Ishikawa (cell line): ENCODE data around the gene SNX17.

Source experiments
- CEBPB ChIP-seq: IDR thresholded peaks from 2 replicates; pipeline ENCODE4 v1.6.1; 2012
- CREB1 ChIP-seq: IDR thresholded peaks from 2 replicates; pipeline ENCODE4 v1.6.1; 2012; ENCODE audit warnings: low read depth
- EGR1 ChIP-seq: IDR thresholded peaks from 2 replicates; pipeline ENCODE4 v1.6.1; 2012
- EP300 ChIP-seq: IDR thresholded peaks from 2 replicates; pipeline ENCODE4 v1.6.1; 2012; ENCODE audit warnings: borderline replicate concordance
- FOXM1 ChIP-seq: IDR thresholded peaks from 2 replicates; pipeline ENCODE4 v1.6.1; 2012; ENCODE audit warnings: low read depth, borderline replicate concordance
- NFIC ChIP-seq: IDR thresholded peaks from 2 replicates; pipeline ENCODE4 v1.6.1; 2012
- RAD21 ChIP-seq: IDR thresholded peaks from 2 replicates; pipeline ENCODE4 v1.6.1; 2012; ENCODE audit warnings: low read depth
- REST ChIP-seq: IDR thresholded peaks from 2 replicates; pipeline ENCODE4 v1.6.1; 2012; ENCODE audit warnings: low read depth, mild to moderate bottlenecking
- TAF1 ChIP-seq: IDR thresholded peaks from 2 replicates; pipeline ENCODE4 v1.6.1; 2012; ENCODE audit warnings: low read depth, mild to moderate bottlenecking
- TCF12 ChIP-seq: IDR thresholded peaks from 2 replicates; pipeline ENCODE4 v1.6.1; 2012; ENCODE audit warnings: low read depth
- TEAD4 ChIP-seq: IDR thresholded peaks from 2 replicates; pipeline ENCODE4 v1.6.1; 2012
- YY1 ChIP-seq: IDR thresholded peaks from 2 replicates; pipeline ENCODE4 v1.6.1; 2012; ENCODE audit warnings: low read depth
- ZBTB7A ChIP-seq: IDR thresholded peaks from 2 replicates; pipeline ENCODE4 v1.6.1; 2012; ENCODE audit warnings: low read depth
- TF ChIP-seq, protein P1 (sequence below): IDR thresholded peaks from 2 replicates; pipeline ENCODE4 v1.6.1; 2012
- TF ChIP-seq, protein P2 (sequence below): IDR thresholded peaks from 2 replicates; pipeline ENCODE4 v1.6.1; 2012

The SNX17 gene

GRCh38 chr2:27356056-27356381 lies 14.4 kb upstream of the SNX17 start:
- TF ChIP-seq TAF1 = no peak
- TF ChIP-seq, protein P1, sequence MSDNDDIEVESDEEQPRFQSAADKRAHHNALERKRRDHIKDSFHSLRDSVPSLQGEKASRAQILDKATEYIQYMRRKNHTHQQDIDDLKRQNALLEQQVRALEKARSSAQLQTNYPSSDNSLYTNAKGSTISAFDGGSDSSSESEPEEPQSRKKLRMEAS = 0 out of 2 replicates have a peak, but pooled peaks have one; percentile 3
- no peak for TF ChIP-seq EGR1

DNA sequence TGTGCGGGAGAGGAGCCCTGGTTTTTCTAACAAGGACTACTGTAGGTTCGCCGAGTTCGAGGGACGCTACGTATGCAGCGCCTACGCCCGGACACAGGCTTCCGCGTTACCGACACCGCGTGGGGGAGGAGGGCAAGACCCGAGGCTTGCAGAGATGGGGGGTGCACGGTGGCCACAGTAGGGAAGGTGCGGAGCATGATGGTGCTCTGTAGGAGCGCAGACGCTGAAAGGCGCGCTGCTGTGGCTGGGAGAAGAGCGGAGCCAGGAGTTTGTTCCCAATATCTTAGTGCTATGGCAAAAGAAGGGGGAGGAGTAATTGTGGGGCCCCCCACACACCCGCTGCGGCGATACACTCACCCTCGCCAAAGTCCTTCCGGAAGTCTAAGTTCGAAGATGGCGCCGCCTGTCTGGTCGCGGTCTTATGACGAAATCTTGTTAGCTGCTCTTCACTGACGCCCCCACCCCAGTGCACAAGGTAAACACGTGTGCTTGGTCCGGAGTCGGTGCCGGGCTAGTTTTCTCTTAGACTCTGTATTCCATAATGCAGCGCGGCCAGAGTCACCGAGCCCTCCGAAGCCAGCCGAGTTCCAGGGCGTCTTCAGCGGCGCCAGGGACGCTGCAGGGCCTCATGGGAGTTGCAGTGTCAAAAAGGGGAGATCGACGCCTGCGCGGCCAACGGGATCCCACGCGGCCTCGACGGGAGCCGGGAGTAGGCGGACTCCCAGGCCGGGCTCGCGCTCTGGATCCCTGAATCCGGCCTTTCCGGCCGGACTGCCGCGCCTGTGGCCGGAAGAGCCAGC lies 13.8 kb upstream of the SNX17 start, which contains the start of gene GTF3C2:
TSS of gene GTF3C2 (minus strand) at position 383 of the 800 bp plus-strand sequence. CDS start 13,210 bp downstream, outside the sequence.
- TF ChIP-seq FOXM1 = no peak; the same call in 1 of the 2 replicates
- TF ChIP-seq, protein P2, sequence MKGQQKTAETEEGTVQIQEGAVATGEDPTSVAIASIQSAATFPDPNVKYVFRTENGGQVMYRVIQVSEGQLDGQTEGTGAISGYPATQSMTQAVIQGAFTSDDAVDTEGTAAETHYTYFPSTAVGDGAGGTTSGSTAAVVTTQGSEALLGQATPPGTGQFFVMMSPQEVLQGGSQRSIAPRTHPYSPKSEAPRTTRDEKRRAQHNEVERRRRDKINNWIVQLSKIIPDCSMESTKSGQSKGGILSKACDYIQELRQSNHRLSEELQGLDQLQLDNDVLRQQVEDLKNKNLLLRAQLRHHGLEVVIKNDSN = peak; percentile 59
- TF ChIP-seq CEBPB = 0 out of 2 replicates have a peak, but pooled peaks have one; percentile 6
- no peak for TF ChIP-seq REST
- TF ChIP-seq TAF1 = peak; percentile 83; the same call in 1 of the 2 replicates
- TF ChIP-seq NFIC = peak; percentile 24; the same call in 1 of the 2 replicates
- TF ChIP-seq TEAD4 = peak; percentile 12; the same call in 1 of the 2 replicates
- TF ChIP-seq EP300 = no peak; the same call in 1 of the 2 replicates
- TF ChIP-seq, protein P1 = peak; percentile 89
- TF ChIP-seq ZBTB7A = peak; percentile 61; the same call in 1 of the 2 replicates
- peak; percentile 93 for TF ChIP-seq YY1
- TF ChIP-seq RAD21 = no peak
- peak; percentile 52; the same call in 1 of the 2 replicates for TF ChIP-seq TCF12
- peak; percentile 48; the same call in 1 of the 2 replicates for TF ChIP-seq EGR1
- peak; percentile 96 for TF ChIP-seq CREB1

- TF ChIP-seq TEAD4 = no peak
- TF ChIP-seq, protein P1 = no peak
- no peak for TF ChIP-seq TAF1
- no peak for TF ChIP-seq EGR1
- TF ChIP-seq YY1 = no peak
- TF ChIP-seq FOXM1 = no peak
- TF ChIP-seq RAD21 = no peak
- TF ChIP-seq TCF12 = no peak
- TF ChIP-seq, protein P2 = no peak
- no peak for TF ChIP-seq NFIC
- no peak for TF ChIP-seq EP300
- TF ChIP-seq CEBPB = no peak
- no peak for TF ChIP-seq ZBTB7A
- TF ChIP-seq CREB1 = no peak
- TF ChIP-seq REST = no peak
These were observed 7.6 kb upstream of the SNX17 start for GRCh38 chr2:27362678-27363420.

DNA sequence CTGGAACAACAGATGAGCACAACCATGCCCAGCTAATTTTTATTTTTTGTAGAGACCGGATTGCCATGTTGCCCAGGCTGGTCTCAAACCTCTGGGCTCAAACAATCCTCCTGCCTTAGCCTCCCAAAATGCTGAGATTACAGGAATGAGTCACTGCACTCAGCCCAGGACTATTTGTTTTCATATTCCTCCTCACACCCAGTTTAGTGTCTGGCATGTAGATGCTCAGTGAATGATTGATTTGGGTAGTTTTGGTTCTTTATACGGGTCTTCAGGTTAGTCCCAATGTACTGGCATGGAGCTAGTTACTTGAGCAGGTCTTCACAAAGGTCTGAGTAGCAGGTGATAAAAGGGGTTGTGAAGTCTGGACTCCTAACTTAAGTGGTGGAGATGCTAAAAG lies 6.5 kb upstream of the SNX17 start:
- TF ChIP-seq, protein P2 = no peak
- TF ChIP-seq, protein P1 = no peak
- no peak for TF ChIP-seq EGR1
- no peak for TF ChIP-seq RAD21
- TF ChIP-seq ZBTB7A = no peak
- TF ChIP-seq TCF12 = no peak
- TF ChIP-seq CREB1 = no peak
- TF ChIP-seq CEBPB = no peak
